Measurements from ENCODE around the gene BMERB1.
A peak's percentile ranks its signal among the peaks of the same experiment; 100 is the strongest.
"Not testable (repeated sequence)": the region's sequence is repeated elsewhere in the genome, so short reads cannot be mapped to it uniquely, and the experiment has no call there.

The BMERB1 gene

GRCh38 chr16:15425861-15426260 lies 8.5 kb upstream of the BMERB1 start:
- no peak for DNase-seq (ENCODE audit: low read depth, low spot score)

- DNase-seq (ENCODE audit: low read depth, low spot score), result no peak
Measured at GRCh38 chr16:15426796-15427195, 7.6 kb upstream of the BMERB1 start.

GRCh38 chr16:15427648-15428239 lies 6.6 kb upstream of the BMERB1 start:
- DNase-seq (ENCODE audit: low read depth, low spot score), result peak; percentile 12

DNA sequence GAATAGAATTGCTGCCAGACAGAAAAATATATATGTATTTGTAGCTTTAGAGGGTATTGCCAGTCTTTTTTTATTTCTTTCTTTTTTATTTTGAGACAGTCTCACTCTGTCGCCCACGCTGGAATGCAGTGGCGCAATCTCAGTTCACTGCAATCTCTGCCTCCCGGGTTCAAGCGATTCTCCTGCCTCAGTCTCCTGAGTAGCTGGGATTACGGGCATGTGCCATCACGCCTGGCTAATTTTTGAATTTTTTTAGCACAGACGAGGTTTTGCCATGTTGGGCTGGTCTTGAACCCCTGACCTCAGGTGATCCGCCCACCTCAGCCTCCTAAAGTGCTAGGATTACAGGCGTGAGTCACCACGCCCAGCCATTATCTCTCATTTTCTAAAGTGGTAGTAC lies 3.5 kb upstream of the BMERB1 start:
- DNase-seq (ENCODE audit: low read depth, low spot score), result not testable (repeated sequence)

GRCh38 chr16:15434079-15434424 lies 336 bp upstream of the BMERB1 start:
- DNase-seq (ENCODE audit: low read depth, low spot score), result no peak

GRCh38 chr16:15435216-15435864 lies 952 bp downstream of the BMERB1 start:
- DNase-seq (ENCODE audit: low read depth, low spot score), result no peak

- no peak for DNase-seq (ENCODE audit: low read depth, low spot score)
Measured at GRCh38 chr16:15439102-15439501, 4.7 kb downstream of the BMERB1 start.

DNA sequence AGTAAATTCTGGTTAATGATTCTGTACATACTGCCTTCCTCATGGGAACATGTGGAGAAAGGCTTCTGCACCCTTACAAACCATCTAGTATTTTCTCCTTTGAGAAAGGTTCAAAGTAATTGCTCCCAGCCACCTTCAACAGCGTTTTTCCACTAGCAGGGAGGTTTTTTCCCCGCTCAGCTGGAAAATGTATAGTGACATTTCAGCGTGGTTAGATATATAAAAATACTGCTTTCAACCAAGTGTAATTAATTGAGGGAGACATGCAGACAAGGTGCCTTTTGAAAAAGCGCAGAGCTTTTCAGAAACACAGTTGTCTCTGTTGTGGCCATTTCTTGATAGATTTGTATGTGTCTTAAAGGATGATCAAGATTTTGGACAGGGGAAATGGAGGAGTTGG lies 5.1 kb downstream of the BMERB1 start:
- no peak for DNase-seq (ENCODE audit: low read depth, low spot score)

DNA sequence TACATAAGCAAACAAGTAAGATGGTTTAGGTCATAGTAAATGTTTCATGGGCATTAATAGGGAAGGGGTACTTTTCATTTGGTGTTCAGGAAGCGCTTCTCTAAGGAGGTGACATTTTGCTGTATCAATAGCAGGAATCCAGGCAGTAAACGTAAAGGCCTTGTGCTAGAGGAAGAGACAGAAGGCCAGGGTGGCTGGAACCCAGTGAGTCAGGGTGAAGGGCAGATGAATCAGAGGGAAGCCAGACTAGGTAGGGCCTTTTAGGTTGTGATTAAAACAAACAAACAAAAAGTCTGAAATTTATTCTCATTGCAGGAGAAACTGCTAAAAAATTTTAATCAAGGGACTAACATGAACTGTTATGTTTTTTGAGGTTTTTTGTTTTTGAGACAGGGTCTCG lies 6.5 kb downstream of the BMERB1 start:
- DNase-seq (ENCODE audit: low read depth, low spot score), result no peak

DNA sequence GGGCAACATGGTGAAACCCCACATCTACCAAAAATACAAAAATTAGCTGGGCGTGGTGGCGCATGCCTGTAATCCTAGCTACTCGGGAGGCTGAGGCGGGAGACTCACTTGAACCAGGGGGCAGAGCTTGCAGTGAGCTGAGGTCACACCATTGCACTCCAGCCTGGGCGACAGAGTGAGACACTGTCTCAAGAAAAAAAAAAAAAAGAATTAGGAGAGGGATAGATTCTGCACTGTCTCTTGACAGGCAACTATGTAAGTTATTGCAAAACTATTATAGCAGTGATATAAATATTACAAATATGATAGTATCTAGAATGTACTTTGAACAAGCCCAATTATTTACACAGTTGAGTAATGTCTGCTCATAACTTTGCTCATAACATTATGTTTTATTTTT lies 7.8 kb downstream of the BMERB1 start:
- DNase-seq (ENCODE audit: low read depth, low spot score), result not testable (repeated sequence)

DNA sequence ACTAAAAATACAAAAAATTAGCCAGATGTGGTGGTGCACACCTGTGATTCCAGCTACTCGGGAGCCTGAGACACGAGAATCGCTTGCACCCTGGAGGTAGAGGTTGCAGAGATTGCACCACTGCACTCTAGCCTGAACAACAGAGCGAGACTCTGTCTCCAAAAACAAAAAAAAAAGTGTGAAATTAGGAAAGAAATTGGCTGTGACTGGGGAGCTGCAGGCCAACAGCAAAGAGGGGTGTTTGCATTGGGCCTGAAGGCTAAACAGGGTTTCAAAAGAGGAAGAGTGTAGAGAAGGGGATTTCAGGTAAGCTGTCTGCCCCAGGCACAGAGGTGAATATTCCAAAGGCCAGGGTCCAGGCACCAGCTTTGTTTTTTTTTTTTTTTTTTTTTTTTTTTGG lies 9.4 kb downstream of the BMERB1 start:
- no peak for DNase-seq (ENCODE audit: low read depth, low spot score)

GRCh38 chr16:15444264-15444663 lies 9.9 kb downstream of the BMERB1 start:
- DNase-seq (ENCODE audit: low read depth, low spot score), result no peak

- no peak for DNase-seq (ENCODE audit: low read depth, low spot score)
Measured at GRCh38 chr16:15445450-15445849, 11.1 kb downstream of the BMERB1 start.

DNA sequence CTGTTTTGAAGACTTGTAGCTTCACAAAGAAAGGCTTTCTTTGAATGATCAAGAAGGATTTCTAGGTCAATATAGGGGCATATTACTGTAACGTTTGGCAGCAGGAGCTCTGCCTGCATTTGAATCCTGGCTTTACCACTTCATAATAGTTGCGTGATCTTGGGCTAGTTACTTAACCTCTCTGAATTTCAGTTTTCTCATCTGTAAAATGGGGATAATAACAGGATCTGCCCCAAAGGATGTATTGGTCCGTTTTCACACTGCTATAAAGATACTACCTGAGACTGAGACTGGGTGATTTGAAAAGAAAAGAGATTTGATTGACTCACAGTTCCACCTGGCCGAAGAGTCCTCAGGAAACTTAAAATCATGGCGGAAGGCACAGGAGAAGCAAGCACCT lies 12.5 kb downstream of the BMERB1 start:
- DNase-seq (ENCODE audit: low read depth, low spot score), result no peak

- no peak for DNase-seq (ENCODE audit: low read depth, low spot score)
Measured at GRCh38 chr16:15450624-15451023, 16.2 kb downstream of the BMERB1 start.

DNA sequence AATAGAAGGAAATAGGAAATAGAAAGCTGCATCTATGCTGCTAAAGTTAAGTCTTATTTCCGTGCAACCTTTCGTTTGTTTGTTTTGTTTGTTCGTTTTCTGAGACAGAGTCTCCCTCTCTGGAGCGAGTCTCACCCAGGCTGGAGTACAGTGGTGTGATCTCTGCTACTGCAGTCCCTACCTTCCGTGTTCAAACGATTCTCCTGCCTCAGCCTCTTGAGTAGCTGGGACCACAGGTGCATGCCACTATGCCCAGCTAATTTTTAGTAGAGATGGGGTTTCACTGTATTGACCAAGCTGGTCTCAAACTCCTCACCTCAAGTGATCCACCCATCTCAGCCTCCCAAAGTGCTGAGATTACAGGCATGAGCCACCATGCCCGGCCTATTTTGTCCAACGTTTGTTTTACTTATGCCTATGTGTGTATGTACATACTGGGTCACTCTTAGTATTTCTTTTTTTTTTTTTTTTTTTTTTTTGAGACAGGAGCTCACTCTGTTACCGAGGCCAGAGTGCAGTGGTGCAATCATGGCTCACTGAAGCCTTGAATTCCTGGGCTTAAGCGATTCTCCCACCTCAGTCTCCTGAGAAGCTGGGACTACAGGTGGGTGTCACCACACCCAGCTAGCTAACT lies 16.8 kb downstream of the BMERB1 start:
- DNase-seq (ENCODE audit: low read depth, low spot score), result no peak

DNA sequence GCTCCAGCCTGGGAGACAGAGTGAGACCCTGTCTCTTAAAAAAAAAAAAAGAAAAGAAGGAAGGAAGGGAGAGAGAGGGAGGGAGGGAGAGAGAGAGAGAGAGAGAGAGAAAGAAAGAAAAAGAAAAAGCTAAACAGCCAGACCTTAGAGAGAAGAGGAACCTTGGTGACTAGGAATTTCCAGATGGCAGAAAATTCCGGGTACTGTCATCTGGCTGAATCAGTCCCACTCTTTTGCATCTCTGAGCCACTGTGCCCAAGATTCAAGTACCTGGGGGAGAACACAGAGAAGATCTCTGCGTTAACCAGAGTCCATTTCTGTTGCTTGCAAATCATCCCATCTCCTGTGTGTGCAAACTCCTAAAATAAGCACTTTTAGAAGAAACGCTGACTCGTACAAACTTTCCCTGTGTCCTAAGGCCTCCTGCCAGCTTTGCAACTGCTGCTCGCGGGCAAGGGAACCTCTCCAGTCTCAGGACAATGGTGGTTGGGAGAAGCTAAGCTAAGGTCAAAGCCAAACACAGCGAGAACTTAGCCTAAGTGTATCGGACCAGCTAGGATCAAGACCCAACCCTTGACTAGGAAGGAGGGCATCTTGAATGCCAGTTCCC lies 18.0 kb downstream of the BMERB1 start:
- no peak for DNase-seq (ENCODE audit: low read depth, low spot score)

GRCh38 chr16:15453296-15453695 lies 18.9 kb downstream of the BMERB1 start:
- not testable (repeated sequence) for DNase-seq (ENCODE audit: low read depth, low spot score)

DNA sequence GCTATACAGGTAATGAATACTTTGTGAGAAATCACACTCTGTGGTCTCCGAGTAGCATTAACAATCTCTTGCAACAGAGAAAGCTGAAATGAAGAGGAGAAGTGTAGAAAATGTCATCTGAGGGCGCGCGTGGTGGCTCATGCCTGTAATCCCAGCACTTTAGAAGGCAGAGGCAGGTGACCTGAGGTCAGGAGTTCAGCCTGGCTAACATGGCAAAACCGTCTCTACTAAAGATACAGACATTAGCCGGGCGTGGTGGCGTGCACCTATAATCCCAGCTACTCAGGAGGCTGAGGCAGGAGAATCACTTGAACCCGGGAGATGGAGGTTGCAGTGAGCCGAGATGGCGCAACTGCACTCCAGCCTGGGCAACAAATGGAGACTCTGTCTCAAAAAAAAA lies 20.5 kb downstream of the BMERB1 start:
- DNase-seq (ENCODE audit: low read depth, low spot score), result not testable (repeated sequence)

GRCh38 chr16:15457400-15457799 lies 23.0 kb downstream of the BMERB1 start:
- no peak for DNase-seq (ENCODE audit: low read depth, low spot score)

DNA sequence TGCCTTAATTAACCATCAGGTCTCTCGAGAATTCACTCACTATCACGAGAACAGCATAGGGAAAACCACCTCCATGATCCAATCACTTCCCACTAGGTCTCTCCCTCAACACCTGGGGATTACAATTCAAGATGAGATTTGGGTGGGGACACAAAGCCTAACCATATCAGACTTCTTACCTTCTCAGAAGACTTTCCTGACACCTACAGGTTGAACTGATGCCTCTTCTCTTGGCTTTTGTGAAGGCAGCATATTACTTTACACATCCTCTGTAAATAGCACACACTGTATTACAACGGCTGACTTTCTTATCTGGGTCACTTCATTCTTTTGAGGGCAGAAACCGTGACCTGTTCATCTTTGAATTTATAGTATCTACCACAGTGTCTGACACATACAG lies 23.6 kb downstream of the BMERB1 start:
- no peak for DNase-seq (ENCODE audit: low read depth, low spot score)

- DNase-seq (ENCODE audit: low read depth, low spot score), result no peak
Measured at GRCh38 chr16:15459791-15460190, 25.4 kb downstream of the BMERB1 start.

GRCh38 chr16:15460601-15461000 lies 26.2 kb downstream of the BMERB1 start:
- no peak for DNase-seq (ENCODE audit: low read depth, low spot score)
